Left ventricle myocardium inferior (tissue), 1 donor: ENCODE results near the gene MED9. TPM values are rescaled to one million over a fixed set of nuclear protein-coding genes. Genes with fewer than 3 reads are reported as not detected.

Experiments
- DNase-seq: peaks from one replicate; pipeline ENCODE4 v3.0.0-alpha.2; 2020
- H3K27ac ChIP-seq: fragments of 200-600 bp; replicated peaks from 2 replicates; pipeline ENCODE4 v1.8.0; 2021
- H3K27me3 ChIP-seq: fragments of 200-600 bp; 2 replicates; pipeline ENCODE4 v1.8.0; 2021; ENCODE audit warnings: low read depth
- H3K36me3 ChIP-seq: fragments of 200-600 bp; 2 replicates; pipeline ENCODE4 v1.8.0; 2021
- H3K4me1 ChIP-seq: fragments of 200-600 bp; 2 replicates; pipeline ENCODE4 v1.8.0; 2021
- H3K4me3 ChIP-seq: fragments of 200-600 bp; 2 replicates; pipeline ENCODE4 v1.8.0; 2021; ENCODE audit warnings: mild to moderate bottlenecking, moderate library complexity
- H3K9me3 ChIP-seq: fragments of 200-600 bp; replicated peaks from 2 replicates; pipeline ENCODE4 v1.8.0; 2021
- CTCF ChIP-seq: fragments of 200-600 bp; IDR thresholded peaks from 2 replicates; pipeline ENCODE4 v1.8.0; 2021; ENCODE audit warnings: antibody characterized with exemption, mild to moderate bottlenecking, borderline replicate concordance
- intact Hi-C: fragments of 100-400 bp; cut with micrococcal nuclease; formaldehyde crosslinking; loops from one replicate; pipeline ENCODE4 v1.11.0; 2022
- total RNA-seq: library from RNA; stranded (reverse); fragmentation: NEBNext Ultra II Directional; extraction: Animal tissue kit (Norgen Biotek cat#: 25700); gene quantifications from one replicate; pipeline ENCODE4 v1.2.1, GENCODE V29; 2021
- donor health status: DM: no; HTN: yes; CAD: no; lungs with severe emphysema.

The MED9 gene
- total RNA-seq, 1 donor from 2014 or later, result 34.1 TPM

- Histone ChIP-seq H3K27me3 (no peaks in the 10 kb centered on the region), H3K27ac (no peak overlapping the region), H3K4me3 (no peak overlapping the region), H3K4me1 (peaks cover 13% of the 10 kb centered on the region), H3K36me3 (no peaks in the 10 kb centered on the region), H3K9me3 (no peaks in the 10 kb centered on the region)
- intact Hi-C loops, result loop anchor here (10.0 kb wide), 1 partner anchor 64 kb away; no protein-coding TSS in a partner anchor
- TF ChIP-seq CTCF, result no peak
- DNase-seq, result no peak
Observed at GRCh38 chr17:17500999-17501605, 24.3 kb downstream of the MED9 start.

- Histone ChIP-seq H3K4me1 (peaks cover 18% of the 10 kb centered on the region), H3K36me3 (no peaks in the 10 kb centered on the region), H3K9me3 (no peaks in the 10 kb centered on the region), H3K4me3 (no peak overlapping the region), H3K27me3 (no peaks in the 10 kb centered on the region), H3K27ac (no peak overlapping the region)
- no peak for TF ChIP-seq CTCF
- peak; percentile 5 for DNase-seq
- intact Hi-C loops, result loop anchor here (10.0 kb wide), 1 partner anchor 62 kb away; no protein-coding TSS in a partner anchor
Observed at GRCh38 chr17:17502741-17503565, 26.2 kb downstream of the MED9 start.

GRCh38 chr17:17503566-17504130, 26.8 kb downstream of the MED9 start:
- Histone ChIP-seq H3K4me1 (peaks cover 18% of the 10 kb centered on the region), H3K4me3 (no peak overlapping the region), H3K27me3 (no peaks in the 10 kb centered on the region), H3K9me3 (no peaks in the 10 kb centered on the region), H3K27ac (no peak overlapping the region), H3K36me3 (no peaks in the 10 kb centered on the region)
- DNase-seq, result peak; percentile 24
- intact Hi-C loops, result loop anchor here (10.0 kb wide), 1 partner anchor 61 kb away; no protein-coding TSS in a partner anchor
- no peak for TF ChIP-seq CTCF

GRCh38 chr17:17504341-17505140, 27.7 kb downstream of the MED9 start:
- Histone ChIP-seq H3K4me3 (no peak overlapping the region), H3K27me3 (no peaks in the 10 kb centered on the region), H3K4me1 (peaks cover 18% of the 10 kb centered on the region), H3K36me3 (no peaks in the 10 kb centered on the region), H3K9me3 (no peaks in the 10 kb centered on the region), H3K27ac (no peak overlapping the region)
- TF ChIP-seq CTCF, result no peak
- DNase-seq, result no peak
- intact Hi-C loops, result loop anchor here (10.0 kb wide), 1 partner anchor 60 kb away; no protein-coding TSS in a partner anchor

GRCh38 chr17:17505151-17505550, 28.4 kb downstream of the MED9 start:
- H3K27ac ChIP-seq, result no peak overlapping the region
- intact Hi-C loops, result loop anchor here (10.0 kb wide), 1 partner anchor 60 kb away; no protein-coding TSS in a partner anchor
- no peaks in the 10 kb centered on the region for H3K36me3 ChIP-seq
- peaks cover 18% of the 10 kb centered on the region for H3K4me1 ChIP-seq
- TF ChIP-seq CTCF, result no peak
- no peaks in the 10 kb centered on the region for H3K9me3 ChIP-seq
- H3K4me3 ChIP-seq, result no peak overlapping the region
- H3K27me3 ChIP-seq, result no peaks in the 10 kb centered on the region
- DNase-seq, result no peak
